LNCaP clone FGC (cell line): Measurements from ENCODE around the gene ZNF610.
"Not testable (repeated sequence)": the region's sequence is repeated elsewhere in the genome, so short reads cannot be mapped to it uniquely, and the experiment has no call there.

ENCODE experiments used
- DNase-seq: peaks from one replicate; pipeline ENCODE4 v3.0.0-alpha.2; 2011; ENCODE audit warnings: low read depth
- H3K4me3 ChIP-seq: 2 replicates; pipeline ENCODE4 v1.5.1; 2011; ENCODE audit warnings: mild to moderate bottlenecking, low read depth, low read length, control low read depth
- TF ChIP-seq, protein P1 (sequence below): IDR thresholded peaks from 2 replicates; pipeline ENCODE4 v1.5.1; 2012; ENCODE audit warnings: mild to moderate bottlenecking; ENCODE audit not compliant: control insufficient read depth, insufficient read depth; ENCODE audit errors: extremely low read depth

ZNF610 gene

GRCh38 chr19:52307275-52307674, 28.8 kb upstream of the ZNF610 start:
- H3K4me3 ChIP-seq, result no peak overlapping the region
- TF ChIP-seq, protein P1, sequence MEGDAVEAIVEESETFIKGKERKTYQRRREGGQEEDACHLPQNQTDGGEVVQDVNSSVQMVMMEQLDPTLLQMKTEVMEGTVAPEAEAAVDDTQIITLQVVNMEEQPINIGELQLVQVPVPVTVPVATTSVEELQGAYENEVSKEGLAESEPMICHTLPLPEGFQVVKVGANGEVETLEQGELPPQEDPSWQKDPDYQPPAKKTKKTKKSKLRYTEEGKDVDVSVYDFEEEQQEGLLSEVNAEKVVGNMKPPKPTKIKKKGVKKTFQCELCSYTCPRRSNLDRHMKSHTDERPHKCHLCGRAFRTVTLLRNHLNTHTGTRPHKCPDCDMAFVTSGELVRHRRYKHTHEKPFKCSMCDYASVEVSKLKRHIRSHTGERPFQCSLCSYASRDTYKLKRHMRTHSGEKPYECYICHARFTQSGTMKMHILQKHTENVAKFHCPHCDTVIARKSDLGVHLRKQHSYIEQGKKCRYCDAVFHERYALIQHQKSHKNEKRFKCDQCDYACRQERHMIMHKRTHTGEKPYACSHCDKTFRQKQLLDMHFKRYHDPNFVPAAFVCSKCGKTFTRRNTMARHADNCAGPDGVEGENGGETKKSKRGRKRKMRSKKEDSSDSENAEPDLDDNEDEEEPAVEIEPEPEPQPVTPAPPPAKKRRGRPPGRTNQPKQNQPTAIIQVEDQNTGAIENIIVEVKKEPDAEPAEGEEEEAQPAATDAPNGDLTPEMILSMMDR, result no peak
- DNase-seq, result no peak

DNA sequence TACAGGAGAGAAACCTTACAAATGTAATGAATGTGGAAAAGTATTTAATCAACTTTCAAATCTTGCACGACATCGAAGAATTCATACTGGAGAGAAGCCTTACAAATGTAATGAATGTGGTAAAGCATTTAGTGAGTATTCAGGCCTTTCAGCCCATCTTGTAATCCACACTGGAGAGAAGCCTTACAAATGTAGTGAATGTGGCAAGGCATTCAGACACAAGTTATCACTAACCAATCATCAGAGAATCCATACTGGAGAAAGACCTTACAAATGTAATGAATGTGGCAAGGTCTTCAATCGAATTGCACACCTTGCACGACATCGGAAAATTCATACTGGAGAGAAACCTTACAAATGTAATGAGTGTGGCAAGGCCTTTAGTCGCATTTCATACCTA, 13.6 kb upstream of the ZNF610 start:
- no peak overlapping the region for H3K4me3 ChIP-seq
- TF ChIP-seq, protein P1, result no peak
- DNase-seq, result no peak

- TF ChIP-seq, protein P1, result no peak
- no peak for DNase-seq
- no peak overlapping the region for H3K4me3 ChIP-seq
Observed at GRCh38 chr19:52331757-52332156, 4.3 kb upstream of the ZNF610 start.

GRCh38 chr19:52335768-52336116, 301 bp upstream of the ZNF610 start:
- DNase-seq, result no peak
- H3K4me3 ChIP-seq, result peak overlapping the region; percentile 83
- TF ChIP-seq, protein P1, result no peak

DNA sequence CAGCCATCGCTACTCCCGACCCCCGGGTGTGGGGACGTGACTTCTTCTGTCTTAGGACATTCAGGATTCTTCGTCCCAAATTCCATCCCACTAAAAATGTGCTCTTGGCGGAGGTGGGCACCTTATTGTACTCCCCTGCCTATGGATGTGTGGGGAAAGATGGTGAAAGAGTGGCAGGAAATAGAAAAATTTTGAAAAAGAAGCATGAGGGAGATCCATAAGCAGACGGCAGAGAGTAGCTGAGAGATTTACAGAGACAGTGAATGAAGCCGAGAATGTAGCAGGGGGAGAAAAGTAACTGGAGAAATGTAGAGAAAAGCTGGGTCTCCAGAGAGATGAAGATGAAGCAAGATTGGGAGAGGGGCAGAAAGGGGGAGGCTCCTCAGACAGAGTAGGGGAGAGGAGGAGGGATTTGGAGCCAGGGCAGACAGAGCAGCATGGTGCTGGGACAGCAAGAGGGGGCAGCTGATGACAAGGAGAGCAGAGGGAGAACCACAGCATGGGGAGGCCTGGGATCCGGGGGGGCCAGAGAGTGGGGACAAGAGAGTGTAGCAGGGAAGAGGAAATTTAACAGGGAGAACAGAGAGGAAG, 843 bp downstream of the ZNF610 start:
- TF ChIP-seq, protein P1, result no peak
- DNase-seq, result no peak
- H3K4me3 ChIP-seq, result peak overlapping the region; percentile 83

DNA sequence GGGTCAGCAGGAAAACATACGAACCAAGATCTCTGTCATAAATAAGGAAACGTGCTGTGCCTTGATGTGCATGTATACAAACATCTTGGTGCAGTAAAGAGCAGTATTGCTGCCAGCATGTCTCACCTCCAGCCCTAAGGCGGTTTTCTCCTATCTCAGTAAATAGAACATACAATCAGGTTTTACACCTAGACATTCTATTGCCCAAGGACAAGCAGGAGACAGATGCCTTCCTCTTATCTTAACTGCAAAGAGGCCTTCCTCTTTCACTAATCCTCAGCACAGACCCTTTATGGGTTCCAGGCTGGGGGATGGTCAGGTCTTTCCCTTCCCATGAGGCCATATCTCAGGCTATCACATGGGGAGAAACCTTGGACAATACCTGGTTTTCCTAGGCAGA, 3.0 kb downstream of the ZNF610 start:
- DNase-seq, result peak; percentile 54
- not testable (repeated sequence) for H3K4me3 ChIP-seq

DNA sequence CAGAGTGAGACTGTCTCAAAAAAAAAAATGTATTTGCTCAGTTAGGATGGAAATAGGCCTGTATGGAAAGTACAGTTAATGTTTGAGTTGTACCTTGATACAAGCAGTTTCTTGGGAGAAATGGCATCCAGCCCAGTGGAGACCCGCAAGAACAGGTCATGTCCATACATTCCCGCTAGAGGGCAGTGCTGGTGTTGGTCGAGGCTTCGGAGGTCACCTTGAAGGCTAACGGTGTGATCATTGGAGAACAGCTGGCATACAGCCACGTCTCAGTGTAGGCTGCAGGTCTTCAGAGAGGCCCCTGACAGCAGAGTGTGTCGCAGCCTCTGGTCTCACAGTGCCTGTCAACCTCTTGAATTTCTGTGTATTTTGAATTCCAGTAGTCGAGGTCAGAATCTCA, 7.5 kb downstream of the ZNF610 start:
- TF ChIP-seq, protein P1, result peak; percentile 56
- DNase-seq, result peak; percentile 32
- H3K4me3 ChIP-seq, result no peak overlapping the region
